Muscle of leg (tissue), 11 donors: ENCODE measurements around the gene PPP5C. TPM values are rescaled to one million over a fixed set of nuclear protein-coding genes. Genes with fewer than 3 reads are reported as not detected.
"Not testable (repeated sequence)": the region's sequence is repeated elsewhere in the genome, so short reads cannot be mapped to it uniquely, and the experiment has no call there.

ENCODE experiments used
- DNase-seq: peaks from one replicate; pipeline ENCODE4 v3.0.0; 2013
- H3K27ac ChIP-seq: one replicate; pipeline ENCODE4 v1.5.1; 2013; ENCODE audit warnings: mild to moderate bottlenecking, low read length, control low read depth
- H3K27me3 ChIP-seq: one replicate; pipeline ENCODE4 v1.6.1; 2013; ENCODE audit warnings: low read length; ENCODE audit not compliant: control insufficient read depth, insufficient read depth
- H3K36me3 ChIP-seq: one replicate; pipeline ENCODE4 v1.6.1; 2013; ENCODE audit warnings: low read length; ENCODE audit not compliant: control insufficient read depth, insufficient read depth
- H3K4me1 ChIP-seq: one replicate; pipeline ENCODE4 v1.6.1; 2013; ENCODE audit warnings: low read length; ENCODE audit not compliant: control insufficient read depth, insufficient read depth
- H3K4me3 ChIP-seq: one replicate; pipeline ENCODE4 v1.5.1; 2013; ENCODE audit warnings: low read length, control low read depth
- H3K9me3 ChIP-seq: replicated peaks from 2 replicates; pipeline ENCODE4 v1.6.1; 2013; ENCODE audit warnings: low read depth, low read length; ENCODE audit not compliant: control insufficient read depth
- WGBS: methylation state at CpG from one replicate; pipeline ENCODE4 v1.1.5; 2013; ENCODE audit warnings: missing lambda C conversion rate; ENCODE audit not compliant: insufficient coverage; 5-methylcytosine and 5-hydroxymethylcytosine counted together
- polyA plus RNA-seq, 8 donors: library from polyadenylated mRNA; unstranded; fragments of 120-200 nt; gene quantifications; one replicate each; pipeline versions ENCODE4 v1.2.1 to v1.2.3, GENCODE V29; 2013; ENCODE audit warnings: inconsistent platforms in 1 of 8, low replicate concordance in 1 of 8; ENCODE audit not compliant: insufficient read length in 8 of 8, insufficient read depth in 1 of 8
- total RNA-seq: library from RNA; stranded (reverse); fragments of 120-200 nt; gene quantifications from one replicate; pipeline ENCODE4 v1.2.4, GENCODE V29; 2013

The PPP5C gene
- total and polyA plus RNA-seq, 9 donors = 42.6 to 71.7 (median 60.9) TPM

DNA sequence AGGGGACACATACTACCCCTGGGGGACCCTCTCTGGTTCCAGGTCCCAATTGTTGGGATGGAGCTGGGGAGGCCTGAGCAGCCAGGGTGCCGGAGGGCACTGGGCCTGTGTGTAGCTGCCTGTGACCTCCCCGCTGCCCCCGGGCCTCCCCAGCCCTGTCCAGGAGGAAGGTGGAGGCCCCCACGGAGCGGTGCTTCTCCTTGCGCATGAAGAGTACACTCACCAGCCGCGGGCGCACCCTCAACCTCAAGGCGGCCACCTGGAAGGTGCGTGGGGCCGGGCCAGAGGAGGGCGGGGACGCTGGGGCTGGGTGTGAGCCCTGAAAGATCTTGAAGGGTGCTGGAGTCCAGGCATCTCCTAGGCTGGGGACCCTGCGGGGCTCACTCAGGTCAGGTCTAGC lies 38.4 kb upstream of the PPP5C start:
- 93% methylated on average over 15 of the region's 15 CpGs for WGBS
- no peak overlapping the region for H3K27ac ChIP-seq
- no peak for DNase-seq
- H3K4me1 ChIP-seq = peaks cover 10% of the 10 kb centered on the region
- H3K36me3 ChIP-seq = peaks cover 96% of the 10 kb centered on the region
- no peaks in the 10 kb centered on the region for H3K27me3 ChIP-seq
- H3K9me3 ChIP-seq = no peaks in the 10 kb centered on the region
- H3K4me3 ChIP-seq = no peak overlapping the region

DNA sequence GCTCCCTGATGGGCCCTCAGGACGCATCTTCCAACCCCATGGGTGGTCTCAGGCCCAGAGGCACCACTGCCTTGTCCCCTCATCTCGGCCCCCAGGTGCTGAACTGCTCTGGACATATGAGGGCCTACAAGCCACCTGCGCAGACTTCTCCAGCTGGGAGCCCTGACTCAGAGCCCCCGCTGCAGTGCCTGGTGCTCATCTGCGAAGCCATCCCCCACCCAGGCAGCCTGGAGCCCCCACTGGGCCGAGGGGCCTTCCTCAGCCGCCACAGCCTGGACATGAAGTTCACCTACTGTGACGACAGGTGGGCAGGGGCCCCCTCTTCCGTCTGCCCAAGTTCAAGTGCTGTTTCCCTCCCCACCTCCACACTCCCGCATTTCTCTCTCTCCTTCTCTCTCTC lies 37.8 kb upstream of the PPP5C start:
- Histone ChIP-seq H3K9me3 (no peaks in the 10 kb centered on the region), H3K36me3 (peaks cover 95% of the 10 kb centered on the region), H3K4me3 (no peak overlapping the region), H3K4me1 (peaks cover 6% of the 10 kb centered on the region), H3K27ac (no peak overlapping the region), H3K27me3 (no peaks in the 10 kb centered on the region)
- WGBS = 75% methylated on average over 10 of the region's 10 CpGs
- no peak for DNase-seq

DNA sequence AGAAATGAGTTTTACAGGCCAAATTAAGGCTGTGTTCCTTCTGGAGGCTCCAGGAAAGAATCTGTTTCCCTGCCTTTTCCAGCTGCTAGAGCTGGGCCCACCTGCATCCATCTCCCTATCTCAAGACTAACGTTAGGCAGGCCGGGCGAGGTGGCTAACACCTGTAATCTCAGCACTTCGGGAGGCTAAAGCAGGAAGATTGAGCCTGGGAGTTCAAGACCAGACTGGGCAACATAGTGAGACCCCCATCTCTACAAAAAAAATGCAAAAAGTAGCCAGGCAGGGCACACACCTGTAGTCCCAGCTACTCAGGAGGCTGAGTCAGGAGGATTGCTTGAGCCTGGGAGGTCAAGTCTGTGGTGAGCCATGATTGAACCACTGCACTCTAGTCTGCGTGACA lies 35.4 kb upstream of the PPP5C start:
- 88% methylated on average over 3 of the region's 5 CpGs for WGBS
- Histone ChIP-seq H3K27me3 (no peaks in the 10 kb centered on the region), H3K36me3 (peaks cover 83% of the 10 kb centered on the region), H3K9me3 (no peaks in the 10 kb centered on the region), H3K4me3 (no peak overlapping the region), H3K27ac (no peak overlapping the region), H3K4me1 (no peaks in the 10 kb centered on the region)
- no peak for DNase-seq

DNA sequence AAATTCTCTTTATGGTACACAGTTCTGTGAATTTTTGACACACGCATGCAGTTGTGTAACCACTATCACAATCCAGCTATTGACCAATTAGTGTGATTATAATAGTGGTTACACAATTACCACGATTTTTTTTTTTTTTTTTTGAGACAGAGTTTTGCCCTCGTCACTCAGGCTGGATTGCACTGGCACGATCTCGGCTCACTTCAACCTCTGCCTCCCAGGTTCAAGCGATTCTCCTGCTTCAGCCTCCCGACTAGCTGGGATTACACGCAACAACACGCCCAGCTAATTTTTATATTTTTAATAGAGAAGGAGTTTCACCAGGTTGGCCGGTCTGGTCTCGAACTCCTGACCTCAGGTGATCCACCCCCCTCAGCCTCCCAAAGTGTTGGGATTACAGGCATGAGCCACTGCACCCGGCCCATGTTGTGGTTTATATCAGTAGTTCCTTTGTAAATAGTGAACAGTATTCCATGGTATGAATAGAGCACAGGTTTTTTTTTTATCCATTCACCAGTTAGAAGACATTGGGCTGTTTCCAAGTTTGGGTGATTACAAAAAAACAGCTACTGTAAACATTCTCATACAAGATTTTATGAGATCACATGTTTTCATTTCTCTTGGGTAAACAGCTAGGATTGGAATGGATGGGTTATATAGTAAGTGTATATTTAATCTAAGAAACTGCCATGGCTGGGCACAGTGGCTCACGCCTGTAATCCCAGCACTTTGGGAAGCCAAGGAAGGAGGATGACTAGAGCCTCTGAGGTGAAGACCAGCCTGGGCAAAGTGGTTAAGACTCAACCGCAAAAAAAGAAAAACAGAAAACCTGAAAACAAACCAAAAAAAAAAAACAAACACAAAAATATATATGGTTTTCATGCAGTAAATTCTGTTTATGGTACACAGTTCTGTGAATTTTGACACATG lies 33.1 kb upstream of the PPP5C start:
- H3K4me3 ChIP-seq, H3K27me3 ChIP-seq, H3K4me1 ChIP-seq, H3K27ac ChIP-seq, H3K9me3 ChIP-seq, DNase-seq: not testable (repeated sequence)
- WGBS = 100% methylated on average over 2 of the region's 14 CpGs
- peaks cover 82% of the 10 kb centered on the region for H3K36me3 ChIP-seq

- no peak overlapping the region for H3K4me3 ChIP-seq
- no peaks in the 10 kb centered on the region for H3K27me3 ChIP-seq
- peaks cover 80% of the 10 kb centered on the region for H3K36me3 ChIP-seq
- 81% methylated on average over 2 of the region's 2 CpGs for WGBS
- H3K4me1 ChIP-seq = peaks cover 3% of the 10 kb centered on the region
- no peak for DNase-seq
- H3K9me3 ChIP-seq = no peaks in the 10 kb centered on the region
- no peak overlapping the region for H3K27ac ChIP-seq
These were observed 29.5 kb upstream of the PPP5C start for GRCh38 chr19:46317339-46317738.

- 100% methylated on average over 1 of the region's 6 CpGs for WGBS
- H3K27ac ChIP-seq = no peak overlapping the region
- no peaks in the 10 kb centered on the region for H3K27me3 ChIP-seq
- H3K4me1 ChIP-seq = peaks cover 3% of the 10 kb centered on the region
- no peak for DNase-seq
- no peaks in the 10 kb centered on the region for H3K9me3 ChIP-seq
- H3K36me3 ChIP-seq = peaks cover 86% of the 10 kb centered on the region
- H3K4me3 ChIP-seq = no peak overlapping the region
These were observed 27.3 kb upstream of the PPP5C start for GRCh38 chr19:46319613-46320012.

DNA sequence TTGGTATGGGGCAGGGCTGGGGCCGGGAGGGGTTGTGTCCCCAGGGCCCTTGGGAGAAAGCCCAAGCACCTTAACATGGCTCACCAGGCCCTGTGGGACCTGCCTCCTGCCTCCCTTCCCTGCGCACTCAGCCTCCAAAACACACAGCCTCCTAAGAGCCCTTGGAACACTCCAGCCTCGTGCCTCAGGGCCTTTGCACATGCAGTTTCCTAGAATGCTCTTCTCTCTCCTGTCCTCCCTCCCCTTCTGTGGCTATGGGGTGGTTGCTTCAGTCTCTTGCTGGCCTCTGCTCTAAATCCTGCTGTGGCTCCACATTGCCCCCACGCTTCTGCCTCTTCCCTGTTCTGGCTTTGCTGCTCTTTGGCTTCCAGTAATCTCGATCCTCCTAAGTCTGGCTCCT lies 26.3 kb upstream of the PPP5C start:
- Histone ChIP-seq H3K27ac (no peak overlapping the region), H3K36me3 (peaks cover 86% of the 10 kb centered on the region), H3K27me3 (no peaks in the 10 kb centered on the region), H3K4me1 (peaks cover 3% of the 10 kb centered on the region), H3K4me3 (no peak overlapping the region), H3K9me3 (no peaks in the 10 kb centered on the region)
- DNase-seq = no peak
- 89% methylated on average over 4 of the region's 5 CpGs for WGBS

- no peak for DNase-seq
- peaks cover 3% of the 10 kb centered on the region for H3K4me1 ChIP-seq
- H3K27ac ChIP-seq = no peak overlapping the region
- no peaks in the 10 kb centered on the region for H3K27me3 ChIP-seq
- H3K9me3 ChIP-seq = peaks cover 8% of the 10 kb centered on the region
- WGBS = 90% methylated on average over 12 of the region's 12 CpGs
- H3K4me3 ChIP-seq = no peak overlapping the region
- peaks cover 88% of the 10 kb centered on the region for H3K36me3 ChIP-seq
These were observed 25.2 kb upstream of the PPP5C start for GRCh38 chr19:46321653-46322052.

GRCh38 chr19:46323227-46323626 lies 23.7 kb upstream of the PPP5C start:
- H3K36me3 ChIP-seq = peaks cover 87% of the 10 kb centered on the region

DNA sequence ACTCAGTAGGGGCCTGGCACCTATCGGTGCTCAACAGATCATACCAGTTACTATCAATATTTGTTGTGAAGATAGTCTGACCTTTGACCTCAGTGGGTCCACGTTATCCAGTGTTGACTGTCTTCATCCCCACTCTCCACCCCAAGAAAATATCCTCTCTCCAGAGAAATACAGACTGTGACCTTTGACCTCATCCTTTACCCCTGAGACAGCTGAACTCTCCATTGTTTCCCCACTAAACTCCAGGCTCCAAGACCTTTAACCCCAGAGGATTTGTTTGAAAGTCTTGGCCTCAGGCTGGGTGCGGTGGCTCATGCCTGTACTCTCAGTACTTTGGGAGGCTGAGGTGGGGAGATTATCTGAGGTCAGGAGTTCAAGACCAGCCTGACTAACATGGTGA lies 22.6 kb upstream of the PPP5C start:
- DNase-seq = no peak
- Histone ChIP-seq H3K9me3 (peaks cover 17% of the 10 kb centered on the region), H3K4me3 (no peak overlapping the region), H3K4me1 (no peaks in the 10 kb centered on the region), H3K27ac (no peak overlapping the region), H3K36me3 (peaks cover 91% of the 10 kb centered on the region), H3K27me3 (no peaks in the 10 kb centered on the region)
- no CpG with 5 or more reads among the region's 3 CpGs for WGBS

More at GRCh38 chr19:46323227-46323626, 23.7 kb upstream of the PPP5C start:
- not testable (repeated sequence) for DNase-seq, H3K27ac ChIP-seq, H3K27me3 ChIP-seq, H3K4me1 ChIP-seq, H3K4me3 ChIP-seq
- H3K9me3 ChIP-seq = peaks cover 17% of the 10 kb centered on the region
- WGBS = no CpG with 5 or more reads among the region's 9 CpGs
